ENCODE results near the gene OXTR. TPM values are rescaled to one million over a fixed set of nuclear protein-coding genes. Genes with fewer than 3 reads are reported as not detected.

Gene OXTR
- total RNA-seq, 3 donors from 2014 or later = 0.32 to 250 (median 105) TPM

DNA sequence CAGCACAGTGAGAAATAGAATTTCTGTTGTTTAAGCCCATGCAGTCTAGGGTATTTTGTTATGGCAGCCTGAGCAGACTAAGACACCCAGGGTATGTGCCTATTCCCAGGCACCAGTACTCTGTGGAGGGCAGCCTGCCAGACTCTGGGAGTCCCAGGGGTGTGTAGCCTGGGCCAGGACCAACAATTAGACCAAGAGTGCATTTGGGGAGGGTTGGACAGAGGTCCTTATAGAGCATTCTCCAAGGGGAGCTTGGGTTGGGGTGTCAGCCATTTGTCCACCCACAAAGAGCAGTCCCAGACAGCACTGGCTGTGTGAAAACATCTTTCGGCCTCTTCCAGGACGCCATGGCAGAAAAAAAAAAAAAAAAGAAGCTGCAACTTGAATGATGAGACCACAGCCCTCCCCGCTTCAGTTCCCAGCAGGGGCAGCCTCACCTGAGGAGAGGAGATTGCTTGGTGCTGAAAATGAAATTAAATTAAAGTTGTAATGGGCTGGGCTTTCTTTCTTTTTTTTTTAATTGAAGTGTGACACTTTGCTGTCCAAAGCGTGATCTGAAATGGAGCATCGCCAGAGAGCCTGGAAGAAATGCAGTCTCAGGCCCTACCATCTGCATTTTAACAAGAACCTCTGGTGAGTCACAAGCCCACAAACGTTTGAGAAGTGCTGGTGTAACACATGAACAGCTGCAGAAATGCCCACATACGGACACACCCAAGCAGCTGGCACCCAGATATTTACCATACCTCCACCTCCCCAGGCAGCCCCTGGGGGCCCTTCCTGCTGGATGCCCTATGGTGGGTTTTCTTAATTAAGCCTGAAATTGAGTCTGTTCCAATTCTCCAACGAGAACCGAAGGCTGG lies 57.1 kb downstream of the OXTR start:
- TF ChIP-seq POLR2A (IDR thresholded peaks at IDR 0.05) = no peak
- TF ChIP-seq POLR2AphosphoS5 (IDR thresholded peaks at IDR 0.05) = no peak
- TF ChIP-seq, protein P1, sequence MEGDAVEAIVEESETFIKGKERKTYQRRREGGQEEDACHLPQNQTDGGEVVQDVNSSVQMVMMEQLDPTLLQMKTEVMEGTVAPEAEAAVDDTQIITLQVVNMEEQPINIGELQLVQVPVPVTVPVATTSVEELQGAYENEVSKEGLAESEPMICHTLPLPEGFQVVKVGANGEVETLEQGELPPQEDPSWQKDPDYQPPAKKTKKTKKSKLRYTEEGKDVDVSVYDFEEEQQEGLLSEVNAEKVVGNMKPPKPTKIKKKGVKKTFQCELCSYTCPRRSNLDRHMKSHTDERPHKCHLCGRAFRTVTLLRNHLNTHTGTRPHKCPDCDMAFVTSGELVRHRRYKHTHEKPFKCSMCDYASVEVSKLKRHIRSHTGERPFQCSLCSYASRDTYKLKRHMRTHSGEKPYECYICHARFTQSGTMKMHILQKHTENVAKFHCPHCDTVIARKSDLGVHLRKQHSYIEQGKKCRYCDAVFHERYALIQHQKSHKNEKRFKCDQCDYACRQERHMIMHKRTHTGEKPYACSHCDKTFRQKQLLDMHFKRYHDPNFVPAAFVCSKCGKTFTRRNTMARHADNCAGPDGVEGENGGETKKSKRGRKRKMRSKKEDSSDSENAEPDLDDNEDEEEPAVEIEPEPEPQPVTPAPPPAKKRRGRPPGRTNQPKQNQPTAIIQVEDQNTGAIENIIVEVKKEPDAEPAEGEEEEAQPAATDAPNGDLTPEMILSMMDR (IDR thresholded peaks at IDR 0.05) = no peak
- Histone ChIP-seq H3K9me3 (no peaks in the 10 kb centered on the region), H3K4me1 (no peaks in the 10 kb centered on the region), H3K27me3 (no peaks in the 10 kb centered on the region), H3K4me3 (no peak overlapping the region), H3K36me3 (no peaks in the 10 kb centered on the region), H3K27ac (no peak overlapping the region)
- DNase-seq (ENCODE audit: low spot score in 2 of 2) = no peak
- intact Hi-C loops (cut with DNase I; ENCODE audit: low total_unique reads) = no loop called here

DNA sequence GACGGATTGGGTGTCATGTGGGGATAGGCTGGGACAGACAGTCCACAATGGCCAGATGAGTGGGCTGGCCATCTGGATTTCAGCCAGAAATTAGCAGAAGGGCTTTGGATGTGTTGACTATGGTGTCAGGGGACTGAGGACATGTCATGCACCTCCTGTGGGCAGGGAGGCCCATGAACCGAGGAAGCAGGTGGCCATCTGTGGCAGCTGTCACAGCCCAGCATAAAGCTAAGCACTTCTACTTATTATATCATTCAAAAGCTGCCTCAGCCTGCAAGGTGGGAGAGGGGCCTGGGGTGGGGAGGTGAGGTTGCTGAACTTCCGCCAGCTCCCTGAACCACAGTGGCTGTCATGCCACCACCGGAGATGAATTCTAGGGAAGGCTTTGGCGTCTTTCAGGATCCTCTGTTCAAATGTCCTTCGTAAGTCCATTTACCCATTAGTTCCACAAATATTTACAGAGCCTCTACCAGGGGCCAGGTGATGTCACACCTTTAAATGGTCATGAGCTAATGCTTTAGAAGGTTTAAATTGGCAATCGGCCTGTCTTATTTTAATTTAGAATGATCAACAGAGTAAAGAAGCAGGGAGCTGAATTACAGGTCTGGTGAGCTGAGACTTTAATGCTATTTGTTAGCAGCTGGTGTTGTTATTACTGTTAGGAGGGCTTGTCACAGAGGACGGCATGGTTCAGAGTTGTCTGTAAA lies 59.5 kb downstream of the OXTR start:
- no peak overlapping the region for H3K4me3 ChIP-seq
- H3K9me3 ChIP-seq = no peaks in the 10 kb centered on the region
- peak in 1 of 2 donors; percentile 23 for DNase-seq (ENCODE audit: low spot score in 2 of 2)
- H3K4me1 ChIP-seq = no peaks in the 10 kb centered on the region
- H3K36me3 ChIP-seq = no peaks in the 10 kb centered on the region
- intact Hi-C loops (cut with DNase I; ENCODE audit: low total_unique reads) = no loop called here
- TF ChIP-seq, protein P1 (IDR thresholded peaks at IDR 0.05) = no peak
- TF ChIP-seq POLR2A (IDR thresholded peaks at IDR 0.05) (no peak), POLR2AphosphoS5 (IDR thresholded peaks at IDR 0.05) (no peak)
- no peaks in the 10 kb centered on the region for H3K27me3 ChIP-seq
- peak overlapping the region; percentile 60 to 69 for H3K27ac ChIP-seq

GRCh38 chr3:8709287-8709686 lies 60.1 kb downstream of the OXTR start:
- no peaks in the 10 kb centered on the region for H3K27me3 ChIP-seq
- H3K9me3 ChIP-seq = no peaks in the 10 kb centered on the region
- no peaks in the 10 kb centered on the region for H3K4me1 ChIP-seq
- intact Hi-C loops (cut with DNase I; ENCODE audit: low total_unique reads) = no loop called here
- TF ChIP-seq, protein P1 (IDR thresholded peaks at IDR 0.05) = no peak
- no peak for TF ChIP-seq POLR2A (IDR thresholded peaks at IDR 0.05)
- TF ChIP-seq POLR2AphosphoS5 (IDR thresholded peaks at IDR 0.05) = no peak
- no peak for DNase-seq (ENCODE audit: low spot score in 2 of 2)
- H3K36me3 ChIP-seq = no peaks in the 10 kb centered on the region
- peak overlapping the region; percentile 26 to 69 for H3K27ac ChIP-seq
- no peak overlapping the region for H3K4me3 ChIP-seq

GRCh38 chr3:8705575-8705974 lies 63.8 kb downstream of the OXTR start:
- Histone ChIP-seq H3K9me3 (no peaks in the 10 kb centered on the region), H3K36me3 (no peaks in the 10 kb centered on the region), H3K27me3 (no peaks in the 10 kb centered on the region), H3K27ac (no peak overlapping the region), H3K4me3 (no peak overlapping the region), H3K4me1 (no peaks in the 10 kb centered on the region)
- DNase-seq (ENCODE audit: low spot score in 2 of 2) = no peak
- intact Hi-C loops (cut with DNase I; ENCODE audit: low total_unique reads) = no loop called here
- TF ChIP-seq POLR2AphosphoS5 (IDR thresholded peaks at IDR 0.05) (no peak), POLR2A (IDR thresholded peaks at IDR 0.05) (no peak)
- TF ChIP-seq, protein P1 (IDR thresholded peaks at IDR 0.05) = no peak

- intact Hi-C loops (cut with DNase I; ENCODE audit: low total_unique reads) = no loop called here
- no peaks in the 10 kb centered on the region for H3K4me1 ChIP-seq
- H3K36me3 ChIP-seq = no peaks in the 10 kb centered on the region
- DNase-seq (ENCODE audit: low spot score in 2 of 2) = no peak
- TF ChIP-seq, protein P1 (IDR thresholded peaks at IDR 0.05) = no peak
- TF ChIP-seq POLR2A (IDR thresholded peaks at IDR 0.05) = no peak
- no peak for TF ChIP-seq POLR2AphosphoS5 (IDR thresholded peaks at IDR 0.05)
- H3K27me3 ChIP-seq = no peaks in the 10 kb centered on the region
- H3K4me3 ChIP-seq = no peak overlapping the region
- H3K9me3 ChIP-seq = peaks cover 0 to 8% of the 10 kb centered on the region in 2 donors
- no peak overlapping the region for H3K27ac ChIP-seq
These were observed 66.9 kb downstream of the OXTR start for GRCh38 chr3:8702560-8702959.
